Measurements from ENCODE around the gene APOL6. TPM values are rescaled to one million over a fixed set of nuclear protein-coding genes. Genes with fewer than 3 reads are reported as not detected.
A peak's percentile ranks its signal among the peaks of the same experiment; 100 is the strongest.

Gene APOL6
- total and polyA plus RNA-seq, 2 donors (not counting 1 experiment from before 2014, with no cell fraction given): 18.7 to 58.3 TPM

DNA sequence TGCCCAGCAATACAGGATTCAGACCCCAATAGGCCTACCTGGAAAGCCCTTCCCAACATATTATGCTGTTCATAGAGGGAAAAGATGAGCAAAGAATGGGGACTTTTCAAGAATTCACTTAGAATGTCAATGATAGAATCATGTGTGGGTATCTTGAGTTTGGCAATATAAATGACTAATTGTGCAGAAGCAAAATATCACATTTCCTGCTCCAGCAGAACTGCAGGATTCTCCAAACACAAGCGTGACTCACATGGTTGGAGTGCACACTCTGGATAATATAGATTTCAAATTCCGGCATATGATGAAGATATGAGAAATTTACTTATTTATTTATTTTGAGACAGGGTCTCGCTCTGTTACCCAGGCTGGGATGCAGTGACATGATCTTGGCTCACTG lies 56.9 kb downstream of the APOL6 start:
- Histone ChIP-seq H3K4me3 (replicated peaks in 1 of 4; ENCODE audit: control extremely low read depth in 1 of 4, insufficient read depth in 1 of 4, low read depth in 3 of 4, low read length in 4 of 4) (no peak overlapping the region), H3K27me3 (ENCODE audit: control insufficient read depth, insufficient read depth, low read length) (no peaks in the 10 kb centered on the region), H3K9ac (ENCODE audit: insufficient read depth, low read length) (no peak overlapping the region), H2AFZ (ENCODE audit: low read length) (no peak overlapping the region), H3K27ac (ENCODE audit: insufficient read depth, low read length) (no peak overlapping the region), H3K9me3 (ENCODE audit: control insufficient read depth, insufficient read depth, low read depth, low read length) (no peaks in the 10 kb centered on the region), H3K79me2 (ENCODE audit: control insufficient read depth, insufficient read depth, low read length) (no peaks in the 10 kb centered on the region), H3K4me2 (ENCODE audit: extremely low read depth, insufficient read depth, low read length) (peak overlapping the region; percentile 2), H3K4me1 (ENCODE audit: control insufficient read depth, extremely low read depth, insufficient read depth, low read length) (peaks cover 10% of the 10 kb centered on the region), H3K36me3 (ENCODE audit: control insufficient read depth, insufficient read depth, low read length) (no peaks in the 10 kb centered on the region), H4K20me1 (ENCODE audit: control insufficient read depth, extremely low read depth, insufficient read depth, low read length) (no peaks in the 10 kb centered on the region)
- peak; percentile 84 to 91 for DNase-seq (ENCODE audit: low read depth in 2 of 2)
- TF ChIP-seq, protein P1, sequence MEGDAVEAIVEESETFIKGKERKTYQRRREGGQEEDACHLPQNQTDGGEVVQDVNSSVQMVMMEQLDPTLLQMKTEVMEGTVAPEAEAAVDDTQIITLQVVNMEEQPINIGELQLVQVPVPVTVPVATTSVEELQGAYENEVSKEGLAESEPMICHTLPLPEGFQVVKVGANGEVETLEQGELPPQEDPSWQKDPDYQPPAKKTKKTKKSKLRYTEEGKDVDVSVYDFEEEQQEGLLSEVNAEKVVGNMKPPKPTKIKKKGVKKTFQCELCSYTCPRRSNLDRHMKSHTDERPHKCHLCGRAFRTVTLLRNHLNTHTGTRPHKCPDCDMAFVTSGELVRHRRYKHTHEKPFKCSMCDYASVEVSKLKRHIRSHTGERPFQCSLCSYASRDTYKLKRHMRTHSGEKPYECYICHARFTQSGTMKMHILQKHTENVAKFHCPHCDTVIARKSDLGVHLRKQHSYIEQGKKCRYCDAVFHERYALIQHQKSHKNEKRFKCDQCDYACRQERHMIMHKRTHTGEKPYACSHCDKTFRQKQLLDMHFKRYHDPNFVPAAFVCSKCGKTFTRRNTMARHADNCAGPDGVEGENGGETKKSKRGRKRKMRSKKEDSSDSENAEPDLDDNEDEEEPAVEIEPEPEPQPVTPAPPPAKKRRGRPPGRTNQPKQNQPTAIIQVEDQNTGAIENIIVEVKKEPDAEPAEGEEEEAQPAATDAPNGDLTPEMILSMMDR (conservative IDR thresholded peaks at IDR 0.05 in 1 of 2, IDR thresholded peaks at IDR 0.05 in 1 of 2; ENCODE audit: low read depth in 1 of 2, low read length in 2 of 2): no peak
- TF ChIP-seq EZH2 (IDR thresholded peaks at IDR 0.05; ENCODE audit: low read length, missing control alignments): no peak

DNA sequence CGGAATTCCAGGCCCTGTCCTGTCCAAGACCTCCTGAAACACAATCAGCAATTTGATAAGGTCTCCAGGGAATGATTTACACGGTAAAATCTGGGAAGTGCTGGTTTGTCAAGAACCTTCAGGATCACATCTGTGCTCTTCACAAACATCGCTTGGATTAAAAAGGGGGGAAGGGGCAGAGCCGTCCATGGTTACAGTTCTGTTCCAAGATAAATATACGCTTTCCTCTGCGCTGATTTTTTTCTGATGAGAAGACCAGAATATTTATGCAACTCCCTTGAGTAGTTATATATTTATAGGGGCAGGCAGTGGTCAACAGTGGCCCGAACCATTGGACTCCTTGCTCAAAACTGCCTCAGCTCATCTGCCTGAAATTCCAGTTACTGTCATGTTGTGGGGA lies 60.2 kb downstream of the APOL6 start:
- Histone ChIP-seq H3K36me3 (ENCODE audit: control insufficient read depth, insufficient read depth, low read length) (no peaks in the 10 kb centered on the region), H3K27me3 (ENCODE audit: control insufficient read depth, insufficient read depth, low read length) (no peaks in the 10 kb centered on the region), H2AFZ (ENCODE audit: low read length) (no peak overlapping the region), H3K27ac (ENCODE audit: insufficient read depth, low read length) (no peak overlapping the region), H3K4me3 (replicated peaks in 1 of 4; ENCODE audit: control extremely low read depth in 1 of 4, insufficient read depth in 1 of 4, low read depth in 3 of 4, low read length in 4 of 4) (no peak overlapping the region), H3K9me3 (ENCODE audit: control insufficient read depth, insufficient read depth, low read depth, low read length) (no peaks in the 10 kb centered on the region), H3K4me1 (ENCODE audit: control insufficient read depth, extremely low read depth, insufficient read depth, low read length) (peaks cover 10% of the 10 kb centered on the region), H3K79me2 (ENCODE audit: control insufficient read depth, insufficient read depth, low read length) (no peaks in the 10 kb centered on the region), H3K4me2 (ENCODE audit: extremely low read depth, insufficient read depth, low read length) (no peak overlapping the region), H3K9ac (ENCODE audit: insufficient read depth, low read length) (no peak overlapping the region), H4K20me1 (ENCODE audit: control insufficient read depth, extremely low read depth, insufficient read depth, low read length) (no peaks in the 10 kb centered on the region)
- DNase-seq (ENCODE audit: low read depth in 2 of 2): peak; percentile 17 to 53
- TF ChIP-seq, protein P1 (conservative IDR thresholded peaks at IDR 0.05 in 1 of 2, IDR thresholded peaks at IDR 0.05 in 1 of 2; ENCODE audit: low read depth in 1 of 2, low read length in 2 of 2): no peak
- TF ChIP-seq EZH2 (IDR thresholded peaks at IDR 0.05; ENCODE audit: low read length, missing control alignments): no peak

DNA sequence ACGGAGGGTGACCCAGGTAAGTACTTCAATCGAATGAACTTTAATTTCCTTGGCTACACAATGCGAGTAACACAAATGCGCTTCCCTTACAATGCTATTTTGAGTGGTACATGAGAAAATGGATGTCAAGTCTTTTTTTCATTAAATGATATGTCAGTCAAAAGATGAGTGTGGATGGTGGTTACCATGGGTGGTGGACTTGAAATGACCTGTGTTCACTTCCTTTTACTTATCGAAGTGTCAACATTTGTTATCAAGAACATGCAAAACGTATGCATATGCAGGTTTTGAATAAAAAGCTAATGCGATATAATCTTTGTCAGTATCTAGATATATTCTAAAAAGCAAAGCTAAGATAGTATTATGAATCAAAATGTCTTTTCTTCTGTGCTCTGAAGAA lies 60.7 kb downstream of the APOL6 start:
- TF ChIP-seq, protein P1 (conservative IDR thresholded peaks at IDR 0.05 in 1 of 2, IDR thresholded peaks at IDR 0.05 in 1 of 2; ENCODE audit: low read depth in 1 of 2, low read length in 2 of 2): no peak
- TF ChIP-seq EZH2 (IDR thresholded peaks at IDR 0.05; ENCODE audit: low read length, missing control alignments): no peak
- H3K9me3 ChIP-seq (ENCODE audit: control insufficient read depth, insufficient read depth, low read depth, low read length): no peaks in the 10 kb centered on the region
- H3K4me2 ChIP-seq (ENCODE audit: extremely low read depth, insufficient read depth, low read length): no peak overlapping the region
- no peak overlapping the region for H3K4me3 ChIP-seq (replicated peaks in 1 of 4; ENCODE audit: control extremely low read depth in 1 of 4, insufficient read depth in 1 of 4, low read depth in 3 of 4, low read length in 4 of 4)
- H2AFZ ChIP-seq (ENCODE audit: low read length): no peak overlapping the region
- no peaks in the 10 kb centered on the region for H3K79me2 ChIP-seq (ENCODE audit: control insufficient read depth, insufficient read depth, low read length)
- no peak for DNase-seq (ENCODE audit: low read depth in 2 of 2)
- H3K36me3 ChIP-seq (ENCODE audit: control insufficient read depth, insufficient read depth, low read length): no peaks in the 10 kb centered on the region
- no peaks in the 10 kb centered on the region for H4K20me1 ChIP-seq (ENCODE audit: control insufficient read depth, extremely low read depth, insufficient read depth, low read length)
- H3K27ac ChIP-seq (ENCODE audit: insufficient read depth, low read length): no peak overlapping the region
- no peak overlapping the region for H3K9ac ChIP-seq (ENCODE audit: insufficient read depth, low read length)
- H3K27me3 ChIP-seq (ENCODE audit: control insufficient read depth, insufficient read depth, low read length): no peaks in the 10 kb centered on the region
- peaks cover 8% of the 10 kb centered on the region for H3K4me1 ChIP-seq (ENCODE audit: control insufficient read depth, extremely low read depth, insufficient read depth, low read length)

Data from fibroblast of lung (primary cell).